Activated B cell treated with CpG ODN at 0.5 μM for 24 hours (primary cell): ENCODE measurements around the gene SMTNL1. TPM values are rescaled to one million over a fixed set of nuclear protein-coding genes. Genes with fewer than 3 reads are reported as not detected.
A peak's percentile ranks its signal among the peaks of the same experiment; 100 is the strongest.

ENCODE experiments used
- ATAC-seq: fragments of 200-7000 bp; cut with Tn5 transposase; one replicate; pipeline ENCODE4 v1.10.0; 2021; ENCODE audit warnings: low read depth, mild to moderate bottlenecking, moderate library complexity
- CTCF ChIA-PET: fragments of 350-600 bp; sonication (Branson Sonifier 250); formaldehyde crosslinking; loops from one replicate; lab custom pipeline; 2021; ENCODE audit warnings: antibody characterized with exemption; lab: Charles Lee
- POLR2A ChIA-PET: fragments of 350-600 bp; sonication (Branson Sonifier 250); formaldehyde crosslinking; loops from one replicate; lab custom pipeline; 2021; ENCODE audit warnings: antibody characterized with exemption; lab: Charles Lee
- DNase-seq: peaks from one replicate; pipeline ENCODE4 v3.0.0; 2022
- H3K27ac Mint-ChIP-seq: one replicate; pipeline ENCODE4 v1.8.0; 2020; ENCODE audit warnings: mixed read lengths
- H3K27me3 Mint-ChIP-seq: one replicate; pipeline ENCODE4 v1.8.0; 2021; ENCODE audit warnings: mixed read lengths
- H3K36me3 Mint-ChIP-seq: one replicate; pipeline ENCODE4 v1.8.0; 2021; ENCODE audit warnings: low read depth, mixed read lengths
- H3K4me1 Mint-ChIP-seq: one replicate; pipeline ENCODE4 v1.8.0; 2021; ENCODE audit warnings: mixed read lengths
- H3K4me3 Mint-ChIP-seq: one replicate; pipeline ENCODE4 v1.8.0; 2020; ENCODE audit warnings: mild to moderate bottlenecking, mixed read lengths
- H3K9me3 Mint-ChIP-seq: one replicate; pipeline ENCODE4 v1.8.0; 2020; ENCODE audit warnings: mixed read lengths
- CTCF ChIP-seq: fragments of 200-600 bp; IDR thresholded peaks from one replicate; pipeline ENCODE4 v1.8.0; 2022; ENCODE audit warnings: antibody characterized with exemption, mild to moderate bottlenecking
- intact Hi-C: fragments of 100-400 bp; cut with micrococcal nuclease; formaldehyde crosslinking; loops from one replicate; pipeline ENCODE4 v1.15.1; 2024
- total RNA-seq: library from RNA; stranded (reverse); gene quantifications from 2 replicates; pipeline ENCODE4 v1.2.3, GENCODE V29; 2022

Gene SMTNL1
- total RNA-seq, 1 donor from 2014 or later, result not detected

- no peak for TF ChIP-seq CTCF
- peaks cover 88% of the 10 kb centered on the region for H3K36me3 Mint-ChIP-seq
- intact Hi-C loops, result no loop called here
- H3K4me1 Mint-ChIP-seq, result no peaks in the 10 kb centered on the region
- ATAC-seq (no peak), DNase-seq (no peak)
- H3K9me3 Mint-ChIP-seq, result no peaks in the 10 kb centered on the region
- no peaks in the 10 kb centered on the region for H3K27me3 Mint-ChIP-seq
- POLR2A ChIA-PET, result no interaction called here
- no peak overlapping the region for H3K4me3 Mint-ChIP-seq
- CTCF ChIA-PET, result no interaction called here
- no peak overlapping the region for H3K27ac Mint-ChIP-seq
Observed at GRCh38 chr11:57556041-57556440, 18.6 kb downstream of the SMTNL1 start.

GRCh38 chr11:57560146-57560545 lies 22.8 kb downstream of the SMTNL1 start:
- intact Hi-C loops, result loop anchor here (10.0 kb wide), 2 partner anchors 1085 to 1595 kb away; no protein-coding TSS in a partner anchor
- no peaks in the 10 kb centered on the region for H3K9me3 Mint-ChIP-seq
- no peak for TF ChIP-seq CTCF
- CTCF ChIA-PET, result interaction anchor here (1.2 kb wide), 1 partner anchor 8 kb away, joined by 3 read pairs; the partner anchor contains the start of gene UBE2L6
- no peaks in the 10 kb centered on the region for H3K27me3 Mint-ChIP-seq
- H3K4me1 Mint-ChIP-seq, result peaks cover 16% of the 10 kb centered on the region
- DNase-seq (no peak), ATAC-seq (no peak)
- H3K36me3 Mint-ChIP-seq, result peaks cover 64% of the 10 kb centered on the region
- H3K27ac Mint-ChIP-seq, result no peak overlapping the region
- H3K4me3 Mint-ChIP-seq, result no peak overlapping the region
- POLR2A ChIA-PET, result interaction anchor here (0.8 kb wide), 1 partner anchor 152 kb away, joined by 4 read pairs; the partner anchor contains the start of gene TMX2

- ATAC-seq (no peak), DNase-seq (no peak)
- Mint-ChIP-seq H3K27me3 (no peaks in the 10 kb centered on the region), H3K27ac (no peak overlapping the region), H3K4me1 (peaks cover 36% of the 10 kb centered on the region), H3K36me3 (peaks cover 50% of the 10 kb centered on the region), H3K4me3 (no peak overlapping the region), H3K9me3 (no peaks in the 10 kb centered on the region)
- ChIA-PET POLR2A (no interaction called here), CTCF (no interaction called here)
- intact Hi-C loops, result loop anchor here (10.0 kb wide), 2 partner anchors 1082 to 1592 kb away; no protein-coding TSS in a partner anchor
- no peak for TF ChIP-seq CTCF
Observed at GRCh38 chr11:57562596-57562995, 25.2 kb downstream of the SMTNL1 start.

- ChIA-PET CTCF (interaction anchor here (1.3 to 2.4 kb wide), 2 partner anchors 9 to 235 kb away, joined by 6 to 28 read pairs; no protein-coding TSS in a partner anchor), POLR2A (interaction anchor here (0.5 to 1.3 kb wide), 3 partner anchors 18 to 242 kb away, joined by 3 to 5 read pairs (median 4); no protein-coding TSS in a partner anchor)
- Mint-ChIP-seq H3K9me3 (no peaks in the 10 kb centered on the region), H3K36me3 (peaks cover 24% of the 10 kb centered on the region), H3K4me1 (peaks cover 42% of the 10 kb centered on the region), H3K27ac (peak overlapping the region; percentile 91), H3K4me3 (peak overlapping the region; percentile 99), H3K27me3 (no peaks in the 10 kb centered on the region)
- peak; percentile 45 for ATAC-seq
- intact Hi-C loops, result loop anchor here (1.0 to 10.0 kb wide), 10 partner anchors 17 to 1589 kb away; partner anchors contain the start of genes CLP1, LPXN, SLC43A3 and ZFP91
- no peak for TF ChIP-seq CTCF
- DNase-seq, result no peak
Observed at GRCh38 chr11:57566005-57566904, 28.9 kb downstream of the SMTNL1 start.
